ENCODE results near the gene PCYT2. TPM values are rescaled to one million over a fixed set of nuclear protein-coding genes. Genes with fewer than 3 reads are reported as not detected.

The PCYT2 gene
- total RNA-seq, 2 donors from 2014 or later: 23.3 to 26.1 TPM

Other genes with a start within 250 kb of the PCYT2 start
- 10 to 100 TPM; 19.3 to 19.6 TPM for gene OXLD1, start 244.8 kb downstream of the PCYT2 start, total RNA-seq
- 1 to 10 TPM; 3.8 to 5.1 TPM for gene CCDC137, start 244.7 kb downstream of the PCYT2 start, total RNA-seq
- gene ARL16, start 227.6 kb downstream of the PCYT2 start, total RNA-seq: 10 to 100 TPM; 20.3 to 22.2 TPM
- 10 to 100 TPM; 33.7 to 59.5 TPM for gene HGS, start 227.4 kb downstream of the PCYT2 start, total RNA-seq
- gene MRPL12, start 208.0 kb downstream of the PCYT2 start, total RNA-seq: 100 to 1,000 TPM in 1 of 2 donors, 10 to 100 TPM in 1; 87.9 to 127 TPM
- gene SLC25A10, start 199.1 kb downstream of the PCYT2 start, total RNA-seq: 10 to 100 TPM in 1 of 2 donors, 1 to 10 TPM in 1; 6.6 to 18.2 TPM
- not detected for gene GCGR, start 107.2 kb downstream of the PCYT2 start, total RNA-seq
- 100 to 1,000 TPM in 1 of 2 donors, 10 to 100 TPM in 1; 91.3 to 108 TPM for gene MCRIP1, start 78.1 kb downstream of the PCYT2 start, total RNA-seq
- gene PPP1R27, start 76.3 kb downstream of the PCYT2 start, total RNA-seq: not detected
- 100 to 1,000 TPM; 321 to 426 TPM for gene P4HB, start 50.9 kb downstream of the PCYT2 start, total RNA-seq
- gene ARHGDIA, start 40.1 kb downstream of the PCYT2 start, total RNA-seq: 100 to 1,000 TPM in 1 of 2 donors, 10 to 100 TPM in 1; 59.4 to 145 TPM
- gene ALYREF, start 19.8 kb downstream of the PCYT2 start, total RNA-seq: 10 to 100 TPM; 24.3 to 35.9 TPM
- gene ANAPC11, start 19.7 kb downstream of the PCYT2 start, total RNA-seq: 100 to 1,000 TPM; 126 to 229 TPM
- gene NPB, start 9.2 kb downstream of the PCYT2 start, total RNA-seq: 1 to 10 TPM in 1 of 2 donors, not detected in 1; 1.7 TPM
- 1 to 10 TPM; 2.8 to 4.9 TPM for gene SIRT7, start 6.8 kb upstream of the PCYT2 start, total RNA-seq
- gene MAFG, start 16.3 kb upstream of the PCYT2 start, total RNA-seq: 10 to 100 TPM; 21.8 to 26.5 TPM
- gene PYCR1, start 25.9 kb upstream of the PCYT2 start, total RNA-seq: 10 to 100 TPM in 1 of 2 donors, 1 to 10 TPM in 1; 8.3 to 10.2 TPM
- 1 to 10 TPM in 1 of 2 donors, under 1 TPM in 1; 0.55 to 1.4 TPM for gene MYADML2, start 35.8 kb upstream of the PCYT2 start, total RNA-seq
- gene NOTUM, start 49.8 kb upstream of the PCYT2 start, total RNA-seq: under 1 TPM in 1 of 2 donors, not detected in 1; 0.35 TPM
- 10 to 100 TPM; 14.1 to 18.8 TPM for gene ASPSCR1, start 66.2 kb upstream of the PCYT2 start, total RNA-seq
- gene CENPX, start 111.5 kb upstream of the PCYT2 start, total RNA-seq: 10 to 100 TPM; 36.5 to 47.6 TPM
- 1 to 10 TPM; 4.7 to 4.9 TPM for gene LRRC45, start 111.9 kb upstream of the PCYT2 start, total RNA-seq
- gene RAC3, start 120.3 kb upstream of the PCYT2 start, total RNA-seq: 1 to 10 TPM in 1 of 2 donors, under 1 TPM in 1; 0.93 to 2.6 TPM
- 100 to 1,000 TPM; 169 to 213 TPM for gene DCXR, start 126.3 kb upstream of the PCYT2 start, total RNA-seq
- gene RFNG, start 140.4 kb upstream of the PCYT2 start, total RNA-seq: 10 to 100 TPM; 21.4 to 25.3 TPM
- 10 to 100 TPM; 79.5 to 90.8 TPM for gene GPS1, start 140.5 kb upstream of the PCYT2 start, total RNA-seq
- 10 to 100 TPM; 33.3 to 45.7 TPM for gene DUS1L, start 154.4 kb upstream of the PCYT2 start, total RNA-seq
- gene FASN, start 186.8 kb upstream of the PCYT2 start, total RNA-seq: 10 to 100 TPM; 13.8 to 46.4 TPM